Measurements from ENCODE around the gene TENM3.

Gene TENM3

DNA sequence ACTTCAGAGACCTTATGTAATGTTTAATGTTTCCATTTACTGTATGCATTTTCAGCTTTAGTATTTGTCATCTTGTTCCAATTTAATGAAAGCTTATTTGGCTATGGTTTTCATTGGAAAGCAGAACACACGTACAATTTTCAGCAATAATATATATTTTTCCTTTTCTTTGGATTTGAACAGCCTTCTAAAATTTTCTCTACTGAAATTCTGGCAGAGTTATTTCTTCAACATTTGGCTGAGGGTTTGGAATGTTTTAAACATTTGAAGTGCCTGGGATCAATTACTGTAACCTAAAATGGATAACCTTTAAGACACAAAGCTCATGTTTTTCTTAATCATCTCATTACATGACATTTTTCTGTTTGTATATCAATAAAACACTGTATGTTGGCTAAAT, 156.9 kb downstream of the TENM3 start:
- TF ChIP-seq CTCF (conservative IDR thresholded peaks at IDR 0.05; ENCODE audit: control insufficient read depth, insufficient read depth, low read depth, low read length), result no peak
- DNase-seq (ENCODE audit: low read depth), result no peak
- H3K4me3 ChIP-seq (ENCODE audit: control insufficient read depth, low read depth, low read length), result no peak overlapping the region

DNA sequence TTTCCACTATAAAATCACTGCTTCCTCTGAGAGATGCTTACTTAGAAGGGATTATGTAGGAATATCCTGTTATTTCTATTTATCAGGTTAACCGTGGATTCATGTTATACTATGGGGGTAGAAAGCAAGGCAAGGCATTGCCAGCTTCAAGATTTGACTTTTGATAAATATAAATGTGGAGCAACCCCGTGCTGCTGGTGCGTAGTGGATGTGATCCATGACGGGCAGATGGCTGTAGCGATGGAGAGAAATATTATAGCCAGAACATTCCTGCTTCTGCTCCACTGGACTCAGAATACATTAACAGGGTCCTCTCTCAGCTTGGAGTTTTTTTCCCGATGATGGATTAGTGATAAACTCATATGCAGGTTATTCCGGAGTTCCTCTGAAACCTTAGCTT, 157.6 kb downstream of the TENM3 start:
- no peak overlapping the region for H3K4me3 ChIP-seq (ENCODE audit: control insufficient read depth, low read depth, low read length)
- no peak for DNase-seq (ENCODE audit: low read depth)
- no peak for TF ChIP-seq CTCF (conservative IDR thresholded peaks at IDR 0.05; ENCODE audit: control insufficient read depth, insufficient read depth, low read depth, low read length)

- no peak for DNase-seq (ENCODE audit: low read depth)
- no peak for TF ChIP-seq CTCF (conservative IDR thresholded peaks at IDR 0.05; ENCODE audit: control insufficient read depth, insufficient read depth, low read depth, low read length)
- no peak overlapping the region for H3K4me3 ChIP-seq (ENCODE audit: control insufficient read depth, low read depth, low read length)
These were observed 161.2 kb downstream of the TENM3 start for GRCh38 chr4:182404376-182404775.

DNA sequence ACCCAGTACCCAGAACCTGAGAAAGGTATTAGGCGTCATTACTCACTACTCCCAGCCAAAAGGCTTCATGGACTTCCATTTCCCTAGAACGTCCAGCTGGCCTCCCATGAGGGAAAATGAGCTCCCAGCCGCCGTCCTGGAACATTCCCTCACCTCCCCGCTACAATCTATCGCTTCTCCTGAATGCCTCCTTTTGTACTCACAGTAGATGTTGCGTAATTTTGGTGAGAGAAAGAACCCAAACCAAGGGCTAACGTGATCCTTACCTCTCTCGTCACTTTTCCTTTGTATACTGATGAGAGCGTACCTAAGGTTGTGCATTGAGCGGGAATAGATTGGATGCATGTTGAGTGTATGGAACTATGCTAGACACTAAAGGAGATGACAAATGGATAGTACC, 161.9 kb downstream of the TENM3 start:
- no peak overlapping the region for H3K4me3 ChIP-seq (ENCODE audit: control insufficient read depth, low read depth, low read length)
- TF ChIP-seq CTCF (conservative IDR thresholded peaks at IDR 0.05; ENCODE audit: control insufficient read depth, insufficient read depth, low read depth, low read length), result no peak
- no peak for DNase-seq (ENCODE audit: low read depth)

GRCh38 chr4:182409271-182409670, 166.1 kb downstream of the TENM3 start:
- H3K4me3 ChIP-seq (ENCODE audit: control insufficient read depth, low read depth, low read length), result no peak overlapping the region
- TF ChIP-seq CTCF (conservative IDR thresholded peaks at IDR 0.05; ENCODE audit: control insufficient read depth, insufficient read depth, low read depth, low read length), result no peak
- no peak for DNase-seq (ENCODE audit: low read depth)

GRCh38 chr4:182411391-182411790, 168.2 kb downstream of the TENM3 start:
- DNase-seq (ENCODE audit: low read depth), result no peak
- no peak overlapping the region for H3K4me3 ChIP-seq (ENCODE audit: control insufficient read depth, low read depth, low read length)
- TF ChIP-seq CTCF (conservative IDR thresholded peaks at IDR 0.05; ENCODE audit: control insufficient read depth, insufficient read depth, low read depth, low read length), result no peak

DNA sequence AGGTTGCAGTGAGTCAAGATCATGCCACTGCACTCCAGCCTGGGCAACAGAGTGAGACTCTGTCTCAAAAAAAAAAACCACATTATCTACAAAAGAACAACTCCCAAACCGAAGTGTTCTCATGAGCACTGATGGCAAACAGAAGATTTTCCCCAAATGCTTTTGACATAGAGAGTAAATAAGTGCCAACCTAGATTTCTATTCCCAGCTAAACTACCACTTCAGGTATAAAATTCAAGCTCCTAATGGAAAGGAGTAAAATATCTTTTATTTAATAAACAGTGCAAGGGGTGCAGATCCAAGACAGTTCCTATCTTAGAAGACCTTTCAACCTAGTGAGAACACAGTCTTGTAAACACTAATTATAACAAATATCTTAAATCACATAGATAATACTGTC, 170.3 kb downstream of the TENM3 start:
- H3K4me3 ChIP-seq (ENCODE audit: control insufficient read depth, low read depth, low read length), result no peak overlapping the region
- no peak for DNase-seq (ENCODE audit: low read depth)
- TF ChIP-seq CTCF (conservative IDR thresholded peaks at IDR 0.05; ENCODE audit: control insufficient read depth, insufficient read depth, low read depth, low read length), result no peak

Measured in fibroblast of mammary gland (primary cell).